ENCODE data around the gene SLC25A33. TPM values are rescaled to one million over a fixed set of nuclear protein-coding genes. Genes with fewer than 3 reads are reported as not detected.

SLC25A33 gene
- total RNA-seq, 1 experiment from 2014 or later: 9.4 TPM

- Histone ChIP-seq H2AK5ac (ENCODE audit: insufficient read length, low read length) (no peak overlapping the region), H3K79me2 (ENCODE audit: insufficient read depth, low read length) (peaks cover 12% of the 10 kb centered on the region; the same call in 1 of the 2 replicates), H3K4ac (ENCODE audit: low read depth, low read length) (no peak overlapping the region), H2BK5ac (ENCODE audit: insufficient read length, low read length) (no peak overlapping the region), H3K4me1 (ENCODE audit: insufficient read depth, low read length) (no peaks in the 10 kb centered on the region), H3T11ph (ENCODE audit: low read length) (no peak overlapping the region), H4K91ac (ENCODE audit: insufficient read length, low read depth, low read length) (no peak overlapping the region), H3K23me2 (ENCODE audit: insufficient read length, low read depth, low read length, poor library complexity, severe bottlenecking) (no peaks in the 10 kb centered on the region), H2BK120ac (ENCODE audit: low read depth, low read length, poor library complexity, severe bottlenecking) (no peak overlapping the region), H3K27me3 (ENCODE audit: insufficient read depth, low read length) (no peaks in the 10 kb centered on the region), H2BK12ac (ENCODE audit: insufficient read length, low read depth, low read length) (no peak overlapping the region), H3K23ac (ENCODE audit: insufficient read length, low read depth, low read length) (no peak overlapping the region), H4K5ac (ENCODE audit: insufficient read length, low read depth, low read length) (no peak overlapping the region), H3K4me2 (ENCODE audit: insufficient read depth, insufficient read length, low read length) (no peak overlapping the region), H2AFZ (ENCODE audit: low read length) (no peak overlapping the region), H3K27ac (ENCODE audit: insufficient read length, low read depth, low read length) (no peak overlapping the region), H4K20me1 (ENCODE audit: control insufficient read depth, insufficient read depth, insufficient read length) (no peaks in the 10 kb centered on the region), H3K9me3 (ENCODE audit: control insufficient read depth, low read depth, low read length) (no peaks in the 10 kb centered on the region), H2BK15ac (ENCODE audit: low read depth, low read length) (no peak overlapping the region), H4K8ac (replicated peaks; ENCODE audit: insufficient read length, low read depth, low read length) (no peak overlapping the region), H3K18ac (ENCODE audit: insufficient read length, low read depth, low read length) (no peak overlapping the region), H2BK20ac (ENCODE audit: low read depth, low read length, poor library complexity, severe bottlenecking) (no peak overlapping the region), H3K9ac (ENCODE audit: extremely low read depth, insufficient read length, low read length) (no peak overlapping the region), H3K79me1 (ENCODE audit: insufficient read depth, low read depth, low read length, poor library complexity, severe bottlenecking) (peaks cover under 1% of the 10 kb centered on the region), H3K14ac (ENCODE audit: insufficient read depth, low read length) (no peak overlapping the region), H3K56ac (ENCODE audit: insufficient read length, low read depth, low read length) (no peak overlapping the region)
- TF ChIP-seq, protein P1, sequence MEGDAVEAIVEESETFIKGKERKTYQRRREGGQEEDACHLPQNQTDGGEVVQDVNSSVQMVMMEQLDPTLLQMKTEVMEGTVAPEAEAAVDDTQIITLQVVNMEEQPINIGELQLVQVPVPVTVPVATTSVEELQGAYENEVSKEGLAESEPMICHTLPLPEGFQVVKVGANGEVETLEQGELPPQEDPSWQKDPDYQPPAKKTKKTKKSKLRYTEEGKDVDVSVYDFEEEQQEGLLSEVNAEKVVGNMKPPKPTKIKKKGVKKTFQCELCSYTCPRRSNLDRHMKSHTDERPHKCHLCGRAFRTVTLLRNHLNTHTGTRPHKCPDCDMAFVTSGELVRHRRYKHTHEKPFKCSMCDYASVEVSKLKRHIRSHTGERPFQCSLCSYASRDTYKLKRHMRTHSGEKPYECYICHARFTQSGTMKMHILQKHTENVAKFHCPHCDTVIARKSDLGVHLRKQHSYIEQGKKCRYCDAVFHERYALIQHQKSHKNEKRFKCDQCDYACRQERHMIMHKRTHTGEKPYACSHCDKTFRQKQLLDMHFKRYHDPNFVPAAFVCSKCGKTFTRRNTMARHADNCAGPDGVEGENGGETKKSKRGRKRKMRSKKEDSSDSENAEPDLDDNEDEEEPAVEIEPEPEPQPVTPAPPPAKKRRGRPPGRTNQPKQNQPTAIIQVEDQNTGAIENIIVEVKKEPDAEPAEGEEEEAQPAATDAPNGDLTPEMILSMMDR (conservative IDR thresholded peaks at IDR 0.05): no peak
- H3K27ac Mint-ChIP-seq: no peak overlapping the region
- peaks cover 27 to 47% (median 39%) of the 10 kb centered on the region in 3 experiments; a peak in 6 of 7 replicates for H3K36me3 Mint-ChIP-seq (ENCODE audit: insufficient read depth in 1 of 3, low read depth in 3 of 3)
- no peak for DNase-seq
- H3K27me3 Mint-ChIP-seq (ENCODE audit: low read depth): peaks cover 40% of the 10 kb centered on the region
- H3K4me1 Mint-ChIP-seq: peaks cover 1% of the 10 kb centered on the region in 2 experiments; a peak in 2 of 4 replicates
- H3K9me3 Mint-ChIP-seq: no peaks in the 10 kb centered on the region
- WGBS (ENCODE audit: extremely low coverage, insufficient read length, low lambda C conversion rate): no CpG with 5 or more reads among the region's 4 CpGs
- no peak overlapping the region for H3K4me3 Mint-ChIP-seq
Measured at GRCh38 chr1:9553736-9554144, 14.5 kb downstream of the SLC25A33 start.

All from H9 (cell line).